HG02678 (cell line): ENCODE data around the gene KIF6.
"Not testable (repeated sequence)": the region's sequence is repeated elsewhere in the genome, so short reads cannot be mapped to it uniquely, and the experiment has no call there.

ENCODE experiments used
- ATAC-seq: cut with Tn5 transposase; IDR thresholded peaks from one replicate; pipeline ENCODE4 v1.9.1; 2021; ENCODE audit warnings: mild to moderate bottlenecking, moderate library complexity; ENCODE audit not compliant: unreplicated experiment

Gene KIF6

DNA sequence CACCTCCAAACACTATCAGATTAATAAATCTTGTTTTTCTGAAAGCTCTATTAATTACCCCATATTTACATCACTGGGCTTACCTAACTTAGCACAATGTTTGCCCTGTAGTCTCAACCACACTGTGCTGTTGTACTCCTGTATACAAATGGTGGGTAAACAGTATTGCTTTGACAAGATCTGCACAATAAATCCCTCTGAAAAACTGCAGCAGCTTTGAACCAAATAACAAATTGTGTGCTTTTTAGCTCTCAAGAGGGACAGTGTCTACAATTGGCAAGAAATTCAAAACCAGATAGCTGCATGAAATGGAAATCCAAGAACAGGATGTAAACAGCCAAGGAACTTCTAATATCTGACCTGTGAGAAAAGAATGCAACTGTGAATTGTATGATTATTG, 10.4 kb downstream of the KIF6 start:
- ATAC-seq = no peak

DNA sequence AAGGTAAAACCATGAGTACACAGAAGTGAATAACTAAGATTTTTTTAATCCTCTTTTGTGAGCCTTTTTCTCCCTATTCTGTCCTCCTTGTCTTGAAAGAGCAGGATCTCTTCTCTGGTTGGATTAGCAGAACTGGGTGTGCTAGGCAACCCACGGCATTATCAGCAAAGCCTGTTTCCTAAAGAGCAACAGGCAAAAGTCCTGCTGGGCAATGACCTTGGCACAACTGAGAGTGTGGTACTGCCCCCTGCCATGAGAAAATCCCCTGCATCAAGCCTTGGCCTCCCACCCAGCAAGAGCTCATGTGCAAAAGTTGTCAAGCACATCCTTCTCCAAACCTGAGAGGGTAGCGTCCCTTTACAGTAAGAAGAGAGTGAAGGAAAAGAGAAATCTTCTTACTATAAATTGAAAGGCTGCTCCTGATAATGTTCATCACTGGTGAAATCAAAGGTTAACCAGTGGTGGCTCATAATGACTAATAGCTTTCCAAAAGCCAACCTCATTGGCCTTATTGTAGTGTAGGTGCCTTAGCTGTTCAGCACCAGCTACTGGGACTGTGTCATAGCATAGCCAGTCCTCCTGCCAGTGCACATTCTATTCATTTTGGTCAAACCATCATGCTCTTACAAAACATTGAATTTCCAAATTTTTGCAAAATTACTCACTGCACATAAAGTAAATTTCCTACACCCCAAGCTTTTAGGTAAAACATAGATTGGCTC, 17.1 kb downstream of the KIF6 start:
- ATAC-seq = no peak

DNA sequence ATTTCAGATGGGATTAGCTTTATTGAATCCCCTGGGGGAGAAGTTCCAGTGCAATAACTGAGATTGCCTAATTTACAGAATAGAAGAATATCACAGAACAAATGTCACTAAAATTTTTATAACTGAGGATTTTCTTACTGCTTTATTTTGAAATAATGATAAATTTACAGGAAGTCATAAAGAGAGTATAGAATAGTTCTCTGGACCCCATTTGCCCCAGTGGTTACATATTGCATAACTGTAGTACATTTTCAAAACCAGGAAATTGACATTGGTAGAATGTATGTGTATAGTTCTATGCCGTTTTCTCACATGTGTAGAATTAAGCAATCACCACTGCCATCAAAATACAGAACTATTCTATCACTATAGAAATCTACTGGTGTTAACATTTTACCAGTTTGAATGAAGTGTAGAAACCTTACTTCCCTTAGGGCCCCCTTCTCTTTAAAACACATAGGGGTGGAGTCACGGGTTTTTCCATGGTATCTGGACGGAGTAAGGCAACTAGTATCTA, 18.3 kb downstream of the KIF6 start:
- ATAC-seq = no peak

DNA sequence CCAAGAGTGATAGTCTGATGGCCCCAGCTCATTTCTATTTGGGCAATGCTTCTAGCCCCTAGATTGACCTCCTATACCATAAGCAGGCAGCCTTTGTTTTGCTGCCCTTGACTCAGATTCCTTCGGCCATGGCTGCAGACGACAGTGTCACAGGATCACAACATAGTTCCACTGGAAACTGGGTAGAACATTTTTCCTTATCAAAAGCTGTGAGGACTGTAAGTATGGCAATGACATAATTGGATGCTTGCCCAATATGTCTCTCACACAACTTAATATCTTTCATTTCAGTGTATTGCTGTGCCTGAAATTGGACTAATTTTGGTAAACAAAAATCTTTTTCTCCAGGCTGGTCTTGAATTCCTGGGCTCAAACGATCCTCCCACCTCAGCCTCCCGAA, 22.9 kb downstream of the KIF6 start:
- no peak for ATAC-seq

DNA sequence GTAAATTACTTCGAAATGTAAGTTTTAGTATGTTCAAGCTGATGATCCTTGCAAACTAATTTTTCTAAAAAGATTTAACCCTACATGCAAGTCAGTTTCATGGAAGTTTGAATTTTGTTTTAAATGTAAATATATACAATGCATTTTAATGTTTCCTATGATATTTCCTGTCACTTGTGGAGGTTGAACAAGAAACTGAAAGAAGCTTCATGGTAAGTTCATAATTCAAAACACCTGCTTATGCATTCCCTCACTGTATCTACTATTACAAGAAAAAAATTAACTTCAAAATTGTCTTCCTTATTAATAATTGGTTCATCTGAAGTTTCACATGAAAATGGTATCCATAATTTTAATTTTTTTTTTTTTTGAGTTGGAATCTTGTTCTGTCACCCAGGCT, 24.8 kb downstream of the KIF6 start:
- no peak for ATAC-seq

DNA sequence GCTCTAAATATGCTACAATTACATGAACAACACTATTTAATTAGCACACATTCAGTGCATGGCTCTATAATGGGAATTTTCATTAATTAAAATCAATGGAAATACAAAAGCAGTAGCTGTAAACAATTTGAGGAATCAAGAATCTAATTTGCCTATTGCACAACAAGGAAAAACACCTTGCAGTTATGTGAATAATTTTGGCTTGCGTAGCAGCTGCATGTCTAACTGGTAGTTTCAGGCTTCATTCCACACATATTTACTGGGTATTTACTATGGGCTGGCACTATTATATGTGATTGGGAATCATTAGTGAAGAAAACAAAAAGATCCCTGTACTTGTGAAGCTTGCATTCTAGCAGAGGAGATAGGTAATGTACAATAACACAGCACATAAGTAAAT, 26.4 kb downstream of the KIF6 start:
- no peak for ATAC-seq

DNA sequence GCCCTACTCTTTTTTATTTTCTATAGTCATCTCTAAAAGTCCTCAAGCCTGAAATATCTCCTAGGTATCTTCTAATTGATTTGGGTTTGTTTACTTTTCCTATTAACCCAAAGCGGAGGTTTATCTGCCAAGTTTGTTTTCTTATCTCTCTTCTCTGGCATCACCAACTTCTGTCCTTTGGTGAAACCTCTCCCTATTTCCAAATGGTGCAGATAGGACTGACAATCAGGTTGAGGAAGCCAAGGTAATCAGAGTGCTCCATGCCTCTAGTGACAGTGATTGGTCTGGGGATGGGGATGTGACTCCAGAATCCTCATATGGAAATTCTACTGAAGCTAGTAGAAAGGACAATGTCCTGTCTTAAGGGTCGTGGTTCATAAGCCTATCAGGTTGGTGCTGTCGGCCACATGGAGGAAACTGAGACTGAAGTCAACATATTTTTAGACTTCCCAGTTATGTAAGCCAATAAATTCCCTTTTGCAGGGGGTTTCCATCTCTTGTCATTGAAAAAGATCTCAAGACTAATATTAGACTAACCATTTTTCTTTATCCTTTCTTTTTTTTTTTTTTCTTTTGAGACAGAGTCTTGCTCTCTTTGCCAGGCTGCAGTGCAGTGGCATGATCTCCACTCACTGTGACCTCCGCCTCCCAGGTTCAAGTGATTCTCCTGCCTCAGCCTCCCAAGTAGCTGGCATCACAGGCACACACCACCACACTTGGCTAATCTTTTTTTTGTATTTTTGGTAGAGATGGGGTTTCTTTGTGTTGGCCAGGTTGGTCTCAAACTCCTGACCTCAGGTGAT, 28.0 kb downstream of the KIF6 start:
- ATAC-seq = no peak

DNA sequence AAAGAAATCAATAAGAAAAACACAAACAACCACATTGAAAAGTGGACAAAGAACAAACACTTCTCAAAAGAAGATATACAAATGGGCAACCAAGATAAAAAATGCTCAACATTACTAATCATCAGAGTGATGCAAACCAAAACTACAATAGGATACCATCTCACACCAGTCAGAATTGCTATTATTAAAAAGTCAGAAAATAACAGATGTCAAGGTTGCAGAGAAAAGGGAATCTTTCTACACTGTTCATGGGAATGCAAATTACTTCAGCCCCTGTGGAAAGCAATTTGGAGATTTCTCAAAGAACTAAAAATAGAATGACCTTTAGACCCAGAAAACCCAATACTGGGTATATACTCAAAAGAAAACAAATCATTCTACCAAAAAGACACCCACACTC, 29.8 kb downstream of the KIF6 start:
- ATAC-seq = no peak

DNA sequence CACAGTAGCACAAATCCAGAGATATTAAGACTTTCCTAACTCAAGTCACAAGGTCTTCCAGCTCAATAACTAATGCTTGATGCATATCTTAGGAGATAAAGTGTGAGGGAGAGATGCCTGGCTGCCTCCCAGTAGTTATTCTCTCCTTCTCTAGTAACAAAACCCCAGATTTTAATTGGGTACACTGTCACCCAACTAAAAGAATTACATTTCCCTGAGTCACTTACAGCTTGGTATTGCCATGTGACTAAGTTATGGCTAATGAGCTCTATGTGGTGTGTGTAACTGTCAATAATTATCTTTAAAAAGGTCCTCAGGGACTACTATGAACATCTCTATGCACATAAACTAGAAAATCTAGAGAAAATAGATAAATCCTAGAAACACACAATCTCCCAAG, 32.0 kb downstream of the KIF6 start:
- ATAC-seq = no peak

DNA sequence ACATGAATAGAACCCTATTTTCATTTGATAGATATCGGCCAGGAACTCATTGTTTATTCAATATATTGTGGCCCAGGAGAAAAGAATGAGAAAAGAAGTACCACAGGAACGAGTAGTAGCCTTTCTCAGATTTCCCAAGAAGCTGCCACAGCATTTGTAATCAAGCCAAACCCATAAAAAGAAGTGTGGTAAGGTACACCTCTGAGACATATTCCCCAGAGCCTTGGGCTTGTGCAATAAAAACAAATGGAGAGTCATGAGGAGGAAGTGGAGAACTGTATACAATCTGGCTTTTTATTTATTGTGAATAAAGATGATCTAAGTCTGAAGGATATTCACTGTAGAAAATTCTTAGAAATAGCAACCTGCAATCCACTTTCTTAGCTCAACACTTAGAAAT, 36.7 kb downstream of the KIF6 start:
- ATAC-seq = no peak

DNA sequence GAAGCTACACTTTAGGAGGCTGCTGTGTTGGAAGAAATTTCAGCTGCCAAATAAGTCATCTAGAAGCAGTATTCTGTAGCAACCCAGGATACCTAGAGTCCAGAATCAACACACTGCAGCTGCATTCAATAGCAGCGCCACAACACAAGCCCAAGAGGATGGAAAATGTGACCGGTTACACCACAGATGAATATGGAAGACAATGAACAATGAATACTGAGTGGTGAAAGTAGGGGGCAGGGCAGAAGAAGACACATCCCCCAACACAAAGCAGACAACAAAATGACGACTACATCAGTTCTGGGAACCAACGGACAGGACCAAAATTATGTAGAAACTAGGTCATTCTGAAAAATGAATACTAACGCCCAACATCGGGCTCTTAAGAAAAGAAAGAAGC, 38.2 kb downstream of the KIF6 start:
- no peak for ATAC-seq

DNA sequence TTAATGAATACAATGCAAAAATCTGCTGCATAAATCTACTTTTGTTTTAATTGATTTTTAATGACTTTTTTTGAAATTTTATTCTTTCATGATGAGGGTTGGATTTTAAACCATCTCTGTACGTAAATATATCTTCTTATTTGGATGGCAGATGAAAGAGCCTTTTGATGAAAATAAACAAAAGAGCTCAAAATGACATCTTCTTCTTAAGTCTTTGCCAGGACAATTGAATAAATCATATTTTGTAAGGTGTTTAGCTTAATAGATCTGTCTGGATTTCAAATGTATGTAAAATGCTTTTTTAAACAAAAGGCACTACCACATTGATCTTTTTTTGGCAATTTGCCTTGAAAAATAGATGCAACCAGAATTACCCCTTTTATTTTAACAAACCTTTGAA, 39.3 kb downstream of the KIF6 start:
- ATAC-seq = no peak

DNA sequence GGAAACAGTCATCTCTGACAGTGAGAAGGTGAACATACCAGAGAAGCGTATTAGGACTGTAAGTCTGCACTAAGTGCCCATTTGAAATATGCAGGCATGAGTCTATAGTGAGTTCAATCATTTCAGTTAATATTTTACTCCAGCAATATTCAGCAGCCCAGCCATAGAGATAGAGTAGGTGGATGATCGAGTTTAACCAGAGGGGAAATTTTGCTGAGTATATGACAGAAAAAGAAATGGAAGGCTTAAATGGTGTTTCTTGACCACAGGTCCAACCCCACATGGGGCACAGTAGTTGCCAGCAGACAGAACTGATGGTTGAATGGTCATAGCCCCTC, 39.8 kb downstream of the KIF6 start:
- ATAC-seq = no peak

DNA sequence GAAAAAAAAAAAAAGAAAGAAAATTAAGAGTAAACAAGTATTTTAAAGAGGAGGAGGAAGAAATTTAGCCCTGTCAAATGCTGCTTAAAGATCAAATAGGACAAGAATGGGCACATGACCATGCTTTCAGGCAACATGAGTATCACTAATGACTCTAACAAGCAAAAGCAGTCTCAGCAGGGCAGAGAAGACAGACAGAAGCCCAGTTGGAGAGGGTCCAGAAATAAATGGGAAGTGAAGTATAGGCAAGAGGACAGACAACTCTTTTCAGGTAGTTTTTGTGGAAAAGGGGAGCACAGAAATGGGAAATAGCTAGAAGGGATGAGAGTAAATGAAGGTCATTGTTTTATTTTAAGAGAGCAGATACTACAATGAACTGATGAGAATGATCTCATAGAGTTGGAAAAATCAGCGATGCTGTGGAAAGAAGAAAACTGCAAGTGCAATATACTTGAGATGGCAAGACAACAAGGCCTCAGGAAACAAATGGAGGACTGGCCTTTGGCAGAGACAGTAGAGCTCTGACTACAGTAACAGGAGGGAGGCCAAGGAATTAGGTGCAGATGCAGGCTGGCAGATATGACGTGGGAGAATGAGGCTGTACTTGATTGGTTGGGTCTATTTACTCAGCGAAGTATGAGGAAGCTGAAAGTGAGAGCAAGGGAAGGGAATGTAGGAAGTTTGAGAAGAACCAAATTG, 40.3 kb downstream of the KIF6 start:
- ATAC-seq = no peak

DNA sequence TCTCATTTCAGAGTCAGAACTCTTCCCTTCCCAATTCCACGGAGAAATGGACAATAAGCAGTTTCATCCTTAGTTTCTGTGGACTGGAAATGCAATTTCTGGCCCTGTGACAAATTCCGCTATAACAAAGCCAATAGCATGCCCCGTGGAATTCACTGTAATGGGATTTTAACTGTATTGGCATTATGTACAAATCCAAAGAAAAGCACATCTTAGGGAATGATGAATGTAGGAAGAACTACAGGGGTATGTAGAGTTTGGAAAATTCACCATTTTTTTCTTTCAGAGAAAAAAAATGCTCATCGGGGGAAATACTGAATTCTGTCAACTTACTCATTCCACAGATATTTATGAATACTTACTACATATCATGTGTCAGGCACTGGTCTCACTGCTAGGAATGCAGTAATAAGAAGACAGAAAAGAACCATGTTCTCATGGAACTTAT, 43.5 kb downstream of the KIF6 start:
- ATAC-seq = no peak

DNA sequence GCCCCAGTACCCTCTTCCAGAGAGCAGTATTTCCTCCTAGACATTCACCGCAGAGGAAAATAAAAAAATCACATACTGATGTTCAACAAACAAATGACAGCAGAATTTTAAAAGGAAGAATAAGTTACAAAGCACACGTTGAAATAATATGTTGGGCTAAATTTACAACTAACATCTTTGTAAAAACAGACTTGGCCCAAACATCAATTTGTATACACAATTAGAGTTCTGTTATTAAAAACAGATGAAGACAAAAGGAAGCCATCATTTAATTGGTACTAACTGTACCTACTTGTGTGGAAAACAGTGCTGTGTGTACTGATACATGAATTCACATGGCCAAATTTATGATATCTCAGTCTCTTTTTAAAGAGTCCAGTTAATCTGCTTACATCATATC, 46.3 kb downstream of the KIF6 start:
- no peak for ATAC-seq

DNA sequence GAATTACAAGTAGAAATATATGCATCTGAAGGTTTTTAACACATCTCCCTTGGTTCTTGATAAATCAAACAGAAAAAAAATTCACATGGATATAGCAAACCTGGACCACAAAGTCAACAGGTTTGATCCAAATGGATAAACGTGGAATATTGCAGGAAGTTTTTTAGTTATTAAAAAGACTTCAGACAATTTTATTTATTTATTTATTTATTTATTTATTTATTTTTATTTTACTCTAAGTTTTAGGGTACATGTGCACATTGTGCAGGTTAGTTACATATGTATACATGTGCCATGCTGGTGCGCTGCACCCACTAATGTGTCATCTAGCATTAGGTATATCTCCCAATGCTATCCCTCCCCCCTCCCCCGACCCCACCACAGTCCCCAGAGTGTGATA, 47.9 kb downstream of the KIF6 start:
- ATAC-seq = not testable (repeated sequence)

DNA sequence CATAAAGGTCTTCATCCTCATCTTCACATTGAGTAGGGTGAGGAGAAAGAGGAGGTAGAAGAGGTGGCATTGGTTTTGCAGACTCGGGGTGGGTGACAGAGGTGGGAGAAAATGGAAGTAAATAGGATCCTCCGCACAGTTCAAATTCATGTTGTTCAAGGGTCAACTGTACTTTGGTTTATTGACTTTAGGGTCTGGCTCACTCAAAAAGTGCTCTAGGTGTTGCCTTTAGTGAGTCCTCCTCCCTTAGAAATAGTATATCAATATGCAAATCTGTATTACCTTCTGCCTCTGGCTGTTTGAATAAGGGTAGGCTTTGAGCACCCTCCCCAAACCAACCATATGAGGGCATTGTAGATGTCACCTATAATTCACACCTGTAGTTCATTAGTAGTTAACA, 54.7 kb downstream of the KIF6 start:
- ATAC-seq = no peak

DNA sequence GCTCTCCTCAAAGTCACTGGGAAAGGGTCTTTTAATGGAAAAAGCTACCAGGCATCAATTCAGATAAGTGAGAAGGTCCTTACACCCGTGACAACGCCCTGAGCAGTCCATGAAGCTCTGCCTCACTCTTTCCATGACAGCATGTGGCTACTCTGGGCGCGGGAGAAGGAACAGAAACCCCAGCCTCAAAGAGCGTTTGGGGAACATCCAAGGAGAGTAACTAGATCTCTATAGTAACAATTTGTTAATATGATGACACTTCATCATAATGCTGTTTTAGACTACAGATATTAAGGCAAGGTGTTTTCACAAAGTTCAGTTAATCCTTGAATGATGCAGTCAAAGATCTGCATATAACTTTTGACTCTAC, 55.2 kb downstream of the KIF6 start:
- no peak for ATAC-seq

DNA sequence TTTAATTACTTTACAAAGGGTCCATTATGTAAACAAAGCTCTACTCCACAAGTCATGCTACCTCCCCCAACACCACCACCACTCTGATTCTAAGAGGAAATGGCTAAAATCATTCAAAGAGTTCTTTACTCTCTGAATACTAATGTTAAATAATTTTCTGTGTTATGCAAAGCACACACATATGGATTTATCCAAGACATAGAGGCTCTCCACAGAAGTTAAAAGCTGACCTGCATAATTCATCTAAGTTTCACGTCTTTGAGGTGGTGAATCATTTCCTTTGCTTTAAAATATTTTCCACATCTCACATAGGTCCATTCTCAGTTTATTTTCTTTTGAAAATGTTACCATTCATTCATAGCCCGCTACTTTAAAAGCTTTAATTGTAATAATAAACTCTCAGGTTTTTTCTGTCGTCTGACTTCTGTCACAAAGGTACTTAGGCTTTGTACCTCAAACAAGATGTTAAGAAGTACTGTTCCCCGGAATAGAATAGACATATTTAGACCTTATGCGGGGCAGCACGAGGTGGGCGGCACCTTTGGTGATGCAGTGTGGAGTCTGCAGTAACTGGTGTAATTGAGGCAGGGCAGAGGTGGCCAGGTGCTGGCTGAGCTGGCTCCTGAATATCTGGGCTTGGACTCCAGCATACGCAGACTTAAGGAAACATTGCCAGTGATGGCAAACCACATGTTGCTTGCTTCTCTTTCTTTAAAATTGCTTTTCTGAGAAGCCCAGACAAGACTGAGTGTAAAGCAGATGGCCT, 55.8 kb downstream of the KIF6 start:
- ATAC-seq = no peak
